M059J (cell line): ENCODE results near the gene DENND1A. TPM values are rescaled to one million over a fixed set of nuclear protein-coding genes. Genes with fewer than 3 reads are reported as not detected.

Experiments
- DNase-seq: peaks from one replicate; pipeline ENCODE4 v3.0.0-alpha.2; 2012; ENCODE audit warnings: low read depth
- total RNA-seq: library from RNA; depleted of rRNA; stranded (reverse); fragments of >200 nt; shearing (Covaris generic); gene quantifications from 2 replicates; pipeline ENCODE4 v1.2.3, GENCODE V29; 2014

Gene DENND1A
- total RNA-seq, 1 experiment from 2014 or later, result 15.7 TPM

- DNase-seq, result no peak
These were observed 571.6 kb downstream of the DENND1A start for GRCh38 chr9:123358181-123358905.

- no peak for DNase-seq
These were observed 572.2 kb downstream of the DENND1A start for GRCh38 chr9:123357743-123358059.

- DNase-seq, result no peak
These were observed 572.8 kb downstream of the DENND1A start for GRCh38 chr9:123356851-123357742.

- no peak for DNase-seq
These were observed 574.0 kb downstream of the DENND1A start, which contains the start of gene CRB2 for GRCh38 chr9:123355761-123356431. CRB2 (plus strand) TSS chr9:123356197; CDS start chr9:123356261, 64 bp downstream.

- DNase-seq, result peak; percentile 50
These were observed 575.0 kb downstream of the DENND1A start for GRCh38 chr9:123354806-123355508.

GRCh38 chr9:123353984-123354591 is 575.8 kb downstream of the DENND1A start:
- peak; percentile 57 for DNase-seq

DNA sequence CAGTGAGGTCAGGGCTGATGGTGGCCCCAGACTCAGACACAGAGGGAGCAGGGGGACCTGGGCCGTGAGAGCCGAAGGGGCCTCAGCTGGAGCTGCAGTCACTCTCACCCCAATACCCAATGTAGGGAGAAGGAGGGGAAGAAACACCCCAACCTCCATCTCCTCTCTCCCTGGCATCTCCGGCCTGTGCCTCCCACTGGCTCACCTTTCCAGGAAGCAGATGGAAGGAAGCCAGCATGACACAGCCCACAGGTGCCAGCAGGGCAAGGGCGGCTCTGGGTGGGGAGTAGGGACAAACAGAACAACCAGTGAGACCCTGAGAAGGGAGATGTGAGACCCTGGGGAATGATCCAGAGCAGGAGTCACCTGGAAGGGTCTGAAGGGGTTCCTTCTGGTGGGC is 576.9 kb downstream of the DENND1A start:
- DNase-seq, result no peak

DNA sequence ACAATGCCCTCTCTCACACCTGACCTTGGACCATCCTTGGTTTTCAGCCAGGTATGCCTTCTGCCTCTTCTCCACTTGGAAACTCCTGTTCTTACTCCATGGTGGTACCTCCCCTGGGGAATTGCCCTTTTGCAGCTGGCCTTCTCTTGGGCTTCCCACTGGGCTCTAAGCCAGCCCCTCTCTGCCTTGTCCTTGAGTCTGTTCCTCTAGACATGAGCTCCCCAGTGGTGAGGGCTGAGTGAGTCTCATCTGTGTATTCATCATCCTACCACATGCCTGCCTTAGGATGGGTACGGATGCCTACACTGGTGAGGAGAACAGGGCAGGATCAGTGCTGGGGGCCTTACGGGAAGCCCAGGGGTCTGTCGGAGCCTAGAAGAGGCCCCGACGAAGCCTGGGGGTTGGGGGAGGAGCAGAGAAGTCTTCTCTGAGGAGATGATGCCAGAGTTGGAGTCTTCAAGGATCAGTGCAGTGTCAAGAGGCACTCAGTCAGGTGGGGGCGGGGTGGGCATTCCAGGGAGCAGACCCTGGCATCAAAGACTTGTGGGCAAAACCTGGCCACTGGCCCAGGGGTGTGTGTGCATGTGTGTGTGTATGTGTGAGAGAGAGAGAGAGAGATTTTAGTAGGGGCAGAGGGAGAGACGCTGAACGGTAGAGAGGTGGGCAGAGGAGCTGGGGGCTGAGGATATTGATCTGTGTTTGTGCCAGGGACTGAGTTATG is 579.2 kb downstream of the DENND1A start:
- no peak for DNase-seq

- peak; percentile 58 for DNase-seq
These were observed 580.0 kb downstream of the DENND1A start for GRCh38 chr9:123349691-123350480.

- no peak for DNase-seq
These were observed 580.9 kb downstream of the DENND1A start for GRCh38 chr9:123349033-123349432.

DNA sequence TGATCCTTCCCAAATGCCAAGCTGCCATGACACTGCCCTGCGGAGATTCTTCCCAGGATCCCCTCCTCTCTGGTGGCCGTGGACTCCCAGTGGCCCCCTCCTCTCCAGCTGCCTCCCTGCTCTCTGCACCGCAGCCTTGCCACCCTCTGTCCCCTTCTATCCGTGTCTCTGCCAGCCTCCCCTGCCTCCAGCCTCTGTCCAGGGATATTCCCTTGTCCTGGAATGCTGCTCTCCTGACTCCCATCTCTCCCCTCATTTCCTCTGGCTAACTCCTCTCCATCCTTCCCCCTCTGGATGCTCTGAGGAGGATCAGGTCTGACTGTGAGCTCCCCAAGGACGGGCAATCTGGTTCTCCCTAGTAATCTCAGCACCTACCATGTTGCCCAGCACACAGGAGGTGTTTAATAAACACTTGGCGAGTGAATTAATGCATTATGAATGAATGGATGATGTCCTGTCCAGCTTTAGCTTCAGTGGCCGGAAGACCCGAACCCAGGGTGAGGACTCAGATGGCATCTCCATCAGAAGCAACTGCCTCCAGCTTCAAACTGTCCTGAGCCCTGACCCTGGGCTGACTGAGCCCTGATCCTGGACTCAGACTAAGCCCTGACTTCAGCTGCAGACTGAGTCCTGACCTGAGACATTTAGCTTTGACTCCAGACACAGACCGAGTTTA is 581.5 kb downstream of the DENND1A start:
- no peak for DNase-seq

- DNase-seq, result no peak
These were observed 582.5 kb downstream of the DENND1A start for GRCh38 chr9:123347289-123348060.

DNA sequence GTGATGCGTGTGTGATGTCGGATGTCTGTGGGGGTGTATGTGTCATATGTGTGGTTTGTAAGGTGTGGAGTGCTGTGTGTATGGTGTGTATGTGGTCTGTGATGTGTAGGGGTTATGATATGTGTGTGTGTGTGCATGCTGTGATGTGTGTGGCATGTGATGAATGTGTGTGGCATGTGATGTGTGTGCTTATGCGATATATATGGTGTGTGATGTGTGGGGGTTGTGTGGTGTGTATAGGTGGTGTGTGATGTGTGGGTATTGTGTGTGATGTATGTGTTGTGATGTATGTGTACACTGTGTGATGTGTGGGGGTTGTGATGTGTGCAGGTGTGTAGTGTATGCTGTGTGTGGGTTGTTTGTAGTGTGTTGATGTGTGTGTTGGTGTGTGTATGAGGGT is 583.1 kb downstream of the DENND1A start:
- DNase-seq, result no peak

DNA sequence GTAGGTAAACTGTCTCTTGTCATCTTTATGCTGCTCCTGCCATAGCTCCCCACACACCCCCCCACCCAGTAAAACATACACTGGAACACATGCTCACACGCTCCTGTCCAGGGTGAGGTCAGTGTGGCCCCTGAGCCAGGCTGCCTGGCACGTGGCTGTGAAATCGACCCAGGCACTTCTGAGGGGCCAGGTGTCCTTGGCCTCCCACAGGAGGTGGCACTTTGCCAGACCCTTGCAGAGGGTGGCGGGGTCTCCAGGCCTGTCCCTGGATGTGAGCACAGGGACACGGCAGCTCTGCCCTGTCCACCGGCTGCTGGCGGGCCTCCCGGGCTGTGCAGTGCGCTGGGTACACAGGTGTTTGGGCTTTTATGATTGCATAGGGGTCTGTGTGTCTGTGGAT is 583.9 kb downstream of the DENND1A start:
- DNase-seq, result no peak

GRCh38 chr9:123345567-123345955 is 584.4 kb downstream of the DENND1A start:
- DNase-seq, result no peak

GRCh38 chr9:123344192-123344949 is 585.6 kb downstream of the DENND1A start:
- DNase-seq, result no peak

DNA sequence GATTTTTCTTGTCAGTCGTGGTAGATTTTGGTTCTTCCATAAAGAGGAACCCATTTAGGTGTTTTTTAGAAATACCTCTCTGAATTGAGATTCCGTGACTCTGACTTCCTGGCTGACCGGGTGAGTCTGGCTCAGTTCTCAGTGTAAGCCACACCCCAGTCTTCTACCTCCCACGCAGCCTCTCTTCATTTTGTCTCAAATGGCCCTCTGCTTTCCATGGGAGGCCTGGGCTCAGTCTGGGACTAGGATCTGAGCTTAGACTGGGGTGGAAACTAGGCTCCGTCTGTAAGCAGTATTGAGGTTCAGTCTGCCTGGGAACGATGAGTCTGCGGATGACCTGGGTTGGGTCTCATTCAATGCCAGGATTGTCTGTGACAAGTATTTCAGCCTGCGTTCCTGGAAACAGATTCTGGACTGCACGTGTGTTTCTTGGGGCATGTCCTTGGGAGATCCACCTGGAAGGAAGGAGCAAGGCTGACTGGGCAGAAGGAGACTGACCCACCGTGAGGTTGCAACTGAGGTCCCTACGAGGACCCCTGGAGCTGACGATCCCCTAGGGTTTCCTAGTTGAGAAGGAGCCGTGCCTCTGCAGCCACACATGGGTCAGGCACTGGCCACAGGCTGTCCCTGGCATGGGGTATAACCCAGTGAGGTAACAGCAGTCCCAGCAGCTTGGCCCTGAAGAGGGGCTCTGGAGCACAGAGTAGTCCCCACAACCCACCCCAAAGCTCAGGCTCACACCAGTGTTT is 586.3 kb downstream of the DENND1A start:
- no peak for DNase-seq
